ENCODE data around the gene ST3GAL6. TPM values are rescaled to one million over a fixed set of nuclear protein-coding genes. Genes with fewer than 3 reads are reported as not detected.
A peak's percentile ranks its signal among the peaks of the same experiment; 100 is the strongest.

Gene ST3GAL6
- total and polyA plus RNA-seq, 10 of the 15 experiments (the other 5 are each of a cell fraction or from before 2014, with no cell fraction given), result 19.5 to 41.2 (median 37.4) TPM

GRCh38 chr3:98772022-98772421, 8.9 kb downstream of the ST3GAL6 start (continued):
- TF ChIP-seq EGR1 (IDR thresholded peaks at IDR 0.05; ENCODE audit: borderline replicate concordance in 1 of 2, low read depth in 2 of 2, low read length in 2 of 2) (no peak), IRF3 (IDR thresholded peaks at IDR 0.05) (no peak), ZBTB11 (CRISPR knock-in tag; IDR thresholded peaks at IDR 0.05) (no peak), BACH1 (IDR thresholded peaks at IDR 0.05; ENCODE audit: borderline replicate concordance) (no peak)

DNA sequence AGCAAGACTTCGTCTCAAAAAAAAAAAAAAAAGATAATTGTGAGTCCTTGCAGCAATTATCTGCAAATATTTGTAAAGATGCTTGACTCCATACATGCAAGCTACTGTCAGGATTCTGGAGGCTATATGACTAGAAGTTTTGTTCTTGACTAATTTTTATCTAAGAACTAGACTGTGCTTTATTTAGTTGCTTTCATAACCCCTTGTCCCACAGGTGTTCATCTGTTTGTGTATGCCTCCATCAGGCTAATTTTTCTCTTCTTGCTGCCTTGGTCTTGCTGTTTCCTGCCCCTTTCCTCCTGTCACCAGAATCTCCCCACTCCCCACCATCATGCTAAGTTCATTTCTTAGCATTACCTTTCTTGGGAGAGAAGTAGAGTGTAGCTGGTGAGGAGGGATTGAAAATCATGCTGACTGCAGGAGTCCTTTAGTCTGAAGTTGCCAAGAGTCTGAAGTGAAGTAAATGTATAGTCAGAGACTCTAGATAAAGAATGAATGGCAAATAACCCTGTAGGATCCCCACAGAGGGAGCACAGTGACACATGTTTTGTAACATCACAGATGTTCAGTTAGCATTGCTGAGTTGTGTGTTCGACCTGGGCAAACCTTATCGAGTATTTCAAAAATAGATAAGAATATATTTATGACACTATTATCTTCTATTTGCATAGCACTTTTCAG, 12.5 kb downstream of the ST3GAL6 start:
- POLR2A ChIA-PET, result interaction anchor here (0.7 kb wide), 1 partner anchor 13 kb away, joined by 5 read pairs; no protein-coding TSS in a partner anchor
- H3K4me2 ChIP-seq (ENCODE audit: control insufficient read depth, insufficient read depth), result no peak overlapping the region
- RAD21 ChIA-PET (ENCODE audit: unreplicated experiment), result no interaction called here
- 71% methylated on average over 2 of the region's 3 CpGs for WGBS (ENCODE audit: insufficient coverage, insufficient replicate concordance, low lambda C conversion rate, missing lambda C conversion rate)
- H3K79me2 ChIP-seq (ENCODE audit: control insufficient read depth, insufficient read depth, low read length), result no peaks in the 10 kb centered on the region
- TF ChIP-seq ZBED1 (IDR thresholded peaks at IDR 0.05; ENCODE audit: borderline replicate concordance) (0 out of 2 replicates have a peak, but pooled peaks have one; percentile 25), HDAC2 (IDR thresholded peaks at IDR 0.05) (no peak)
- no peak overlapping the region for H3K4me3 ChIP-seq
- no TSS peak for BruUV-seq (replicated peaks)
- no peaks in the 10 kb centered on the region for H3K27me3 ChIP-seq (replicated peaks in 1 of 2; ENCODE audit: control insufficient read depth in 2 of 2, insufficient read depth in 2 of 2, low read length in 1 of 2)
- ATAC-seq, result no peak
- H3K27ac ChIP-seq (ENCODE audit: control insufficient read depth, insufficient read depth), result no peak overlapping the region
- H4K20me1 ChIP-seq (ENCODE audit: control insufficient read depth, insufficient read depth), result no peaks in the 10 kb centered on the region
- H2AFZ ChIP-seq (ENCODE audit: control insufficient read depth, low read depth, low read length), result no peak overlapping the region
- peaks cover 2 to 4% of the 10 kb centered on the region in 2 experiments; a peak in 2 of 4 replicates for H3K36me3 ChIP-seq (ENCODE audit: control insufficient read depth in 2 of 2, insufficient read depth in 2 of 2, low read length in 1 of 2)
- peaks cover 4% of the 10 kb centered on the region for H3K4me1 ChIP-seq (ENCODE audit: control insufficient read depth, insufficient read depth, low read length)
- H3K9me3 ChIP-seq (replicated peaks; ENCODE audit: control insufficient read depth, insufficient read depth, low read length), result no peaks in the 10 kb centered on the region
- no peak overlapping the region for H3K9ac ChIP-seq (ENCODE audit: control insufficient read depth, insufficient read depth, low read length)
- SMC1A ChIA-PET (ENCODE audit: uncharacterized antibody, unreplicated experiment), result interaction anchor here (0.8 to 4.3 kb wide), 9 partner anchors 8 to 164 kb away, joined by 3 to 13 read pairs (median 4); no protein-coding TSS in a partner anchor
- FAIRE-seq, result no peak
- intact Hi-C loops (cut with micrococcal nuclease; ENCODE audit: unreplicated experiment) (no loop called here), in situ Hi-C loops (cut with MboI) (no loop called here)
- no peak for DNase-seq (ENCODE audit: low read depth, low spot score)
- CTCF ChIA-PET, result interaction anchor here (1.1 to 2.1 kb wide), 2 partner anchors 22 to 163 kb away, joined by 3 to 8 read pairs; no protein-coding TSS in a partner anchor
